GM19455 (cell line): Measurements from ENCODE around the gene CDSN.
"Not testable (repeated sequence)": the region's sequence is repeated elsewhere in the genome, so short reads cannot be mapped to it uniquely, and the experiment has no call there.

Experiments used
- ATAC-seq: cut with Tn5 transposase; IDR thresholded peaks from one replicate; pipeline ENCODE4 v1.9.1; 2021; ENCODE audit not compliant: unreplicated experiment

The CDSN gene

GRCh38 chr6:31090275-31090972, 29.8 kb downstream of the CDSN start:
- ATAC-seq: no peak

GRCh38 chr6:31087494-31088089, 32.7 kb downstream of the CDSN start:
- no peak for ATAC-seq

GRCh38 chr6:31086788-31087440, 33.3 kb downstream of the CDSN start:
- ATAC-seq: no peak

- ATAC-seq: no peak
These were observed 36.4 kb downstream of the CDSN start for GRCh38 chr6:31083742-31084354.

- no peak for ATAC-seq
These were observed 38.4 kb downstream of the CDSN start for GRCh38 chr6:31081872-31082271.

GRCh38 chr6:31079656-31080261, 40.5 kb downstream of the CDSN start:
- no peak for ATAC-seq

DNA sequence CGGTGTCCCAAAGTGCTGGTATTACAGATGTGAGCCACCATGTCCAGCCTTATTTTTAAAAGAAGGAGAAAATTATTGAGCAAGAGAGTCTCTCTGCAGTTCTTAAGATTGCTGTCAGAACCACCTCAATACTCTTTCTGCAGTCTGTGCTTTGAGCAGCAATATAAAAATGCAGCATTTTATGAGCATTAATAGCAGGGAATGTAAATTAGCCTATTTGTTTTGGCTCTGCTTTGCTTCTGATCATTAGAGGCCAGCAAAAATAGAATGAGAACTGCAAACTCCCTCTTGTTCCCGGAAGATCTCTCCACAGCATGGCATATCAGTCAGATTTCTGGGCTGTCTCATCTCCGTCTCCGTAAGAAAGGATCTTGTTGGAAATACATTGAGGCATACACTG, 43.6 kb downstream of the CDSN start:
- no peak for ATAC-seq

- ATAC-seq: no peak
These were observed 44.7 kb downstream of the CDSN start for GRCh38 chr6:31075528-31075927.

DNA sequence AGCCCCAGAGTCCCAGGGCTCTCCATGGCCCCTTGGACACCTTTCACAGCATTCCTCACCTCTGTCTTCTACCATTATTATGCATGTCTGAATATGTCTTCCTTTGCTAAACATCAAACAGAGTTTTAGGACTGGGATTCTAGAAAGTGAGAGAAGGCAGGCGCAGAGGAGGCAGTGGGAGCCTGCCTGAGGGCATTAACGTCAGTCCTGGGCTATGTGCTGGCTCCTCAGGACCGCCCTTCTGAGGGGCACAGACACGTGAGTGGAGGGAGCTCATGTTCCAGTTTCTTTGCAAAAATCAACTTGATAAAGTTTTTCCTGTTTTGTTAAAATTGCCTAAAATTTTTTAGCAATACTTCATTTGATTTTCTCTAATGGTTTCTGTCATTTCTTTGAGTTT, 45.8 kb downstream of the CDSN start:
- ATAC-seq: no peak

DNA sequence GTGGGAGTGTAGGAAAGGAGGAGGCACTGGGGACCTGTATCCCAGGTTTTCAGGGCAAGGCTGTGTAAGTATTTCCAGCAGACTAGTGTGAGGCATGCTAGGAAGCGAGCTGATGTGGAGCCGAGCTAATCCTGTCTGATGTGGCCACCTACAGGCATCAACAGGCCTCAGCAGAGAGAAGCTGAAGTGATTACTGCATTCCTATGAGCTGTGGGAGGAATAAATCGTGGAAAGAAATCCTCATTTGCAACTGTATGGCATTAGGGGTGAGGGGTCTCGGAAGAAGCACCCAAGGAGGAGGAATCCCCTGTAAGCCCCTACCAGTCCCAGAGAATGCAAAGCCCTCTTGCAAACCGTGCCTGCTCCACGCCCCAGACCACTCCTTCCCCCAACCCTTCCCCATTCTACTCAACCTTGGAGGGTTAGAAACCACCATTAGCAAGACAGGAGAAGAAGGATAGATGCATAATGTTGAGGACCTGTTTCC, 49.5 kb downstream of the CDSN start:
- ATAC-seq: no peak

- no peak for ATAC-seq
These were observed 51.4 kb downstream of the CDSN start for GRCh38 chr6:31068669-31069340.

DNA sequence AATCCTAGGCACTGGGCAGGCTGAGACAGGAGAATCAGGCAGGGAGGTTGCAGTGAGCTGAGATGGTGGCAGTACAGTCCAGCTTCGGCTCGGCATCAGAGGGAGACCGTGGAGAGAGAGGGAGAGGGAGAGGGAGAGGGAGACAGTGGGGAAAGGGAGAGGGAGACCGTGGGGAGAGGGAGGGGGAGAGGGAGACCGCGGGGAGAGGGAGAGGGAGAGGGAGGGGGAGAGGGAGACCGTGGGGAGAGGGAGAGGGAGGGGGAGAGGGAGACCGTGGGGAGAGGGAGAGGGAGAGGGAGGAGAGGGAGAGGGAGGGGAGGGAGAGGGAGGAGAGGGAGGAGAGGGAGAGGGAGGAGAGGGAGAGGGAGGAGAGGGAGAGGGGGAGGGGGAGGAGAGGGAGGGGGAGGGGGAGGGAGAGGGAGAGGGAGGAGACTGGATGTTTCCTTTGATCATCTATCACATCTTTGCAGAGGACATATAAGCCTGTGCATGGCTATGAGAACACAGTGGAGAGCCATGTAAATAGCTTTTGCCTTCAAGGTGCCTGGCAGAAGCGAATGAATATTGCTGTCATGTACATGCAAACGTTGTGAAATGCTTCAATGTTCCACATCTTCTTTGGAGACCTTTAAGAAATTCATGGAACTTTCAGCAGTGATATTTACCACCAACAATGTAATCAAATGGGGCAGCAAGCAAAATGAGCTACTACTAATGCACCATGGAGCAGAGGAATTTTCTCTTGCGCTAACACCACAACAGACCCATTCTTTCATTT, 52.2 kb downstream of the CDSN start:
- ATAC-seq: not testable (repeated sequence)

GRCh38 chr6:31067028-31067427, 53.2 kb downstream of the CDSN start:
- ATAC-seq: not testable (repeated sequence)

DNA sequence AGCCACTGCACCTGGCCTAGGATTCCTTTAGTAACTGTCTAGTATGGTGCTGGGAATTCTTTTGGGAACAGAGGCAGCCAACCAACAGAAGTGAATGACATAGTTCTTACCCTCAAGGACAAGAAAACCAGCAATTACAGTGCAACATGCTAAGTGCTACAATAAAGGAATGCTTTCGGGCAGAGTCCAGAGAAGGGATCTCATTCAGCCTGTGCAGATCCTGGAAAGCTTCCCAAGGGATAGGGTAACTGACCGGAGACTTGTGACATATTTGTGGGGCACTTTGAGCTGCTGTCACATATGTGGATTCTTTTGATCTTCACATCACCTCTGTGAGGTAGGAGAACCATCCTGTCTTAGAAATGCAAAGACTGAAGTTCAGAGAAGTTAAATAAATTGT, 54.7 kb downstream of the CDSN start:
- ATAC-seq: no peak
